Head of caudate nucleus (tissue), 42 donors: ENCODE results near the gene SHLD1.
"Not testable (repeated sequence)": the region's sequence is repeated elsewhere in the genome, so short reads cannot be mapped to it uniquely, and the experiment has no call there.

ENCODE experiments used
- DNase-seq, 42 donors: peaks; one replicate each; pipeline versions ENCODE4 v3.0.0 to v3.0.0-alpha.2; 2020 to 2021; ENCODE audit warnings: mixed read lengths in 7 of 42
- intact Hi-C: fragments of 100-400 bp; cut with DNase I; formaldehyde crosslinking; loops from one replicate; pipeline ENCODE4 v1.15.0; 2022

The SHLD1 gene

GRCh38 chr20:5731753-5732366 is 18.3 kb upstream of the SHLD1 start:
- intact Hi-C loops, result no loop called here
- peak in 24 of 42 donors; percentile 2 to 71 (median 28) for DNase-seq

- no peak for DNase-seq
- intact Hi-C loops, result no loop called here
Observed at GRCh38 chr20:5734602-5735001, 15.6 kb upstream of the SHLD1 start.

- intact Hi-C loops, result no loop called here
- DNase-seq, result peak in 1 of 42 donors; percentile 11
Observed at GRCh38 chr20:5735845-5736510, 14.2 kb upstream of the SHLD1 start.

GRCh38 chr20:5737619-5737953 is 12.6 kb upstream of the SHLD1 start:
- intact Hi-C loops, result no loop called here
- DNase-seq, result no peak

GRCh38 chr20:5737966-5738365 is 12.2 kb upstream of the SHLD1 start:
- DNase-seq, result no peak
- intact Hi-C loops, result no loop called here

GRCh38 chr20:5740643-5741042 is 9.6 kb upstream of the SHLD1 start:
- intact Hi-C loops, DNase-seq: not testable (repeated sequence)

- intact Hi-C loops, result no loop called here
- no peak for DNase-seq
Observed at GRCh38 chr20:5741089-5741488, 9.1 kb upstream of the SHLD1 start.

GRCh38 chr20:5742041-5742440 is 8.2 kb upstream of the SHLD1 start:
- intact Hi-C loops, result no loop called here
- DNase-seq, result no peak

GRCh38 chr20:5745416-5746030 is 4.7 kb upstream of the SHLD1 start:
- intact Hi-C loops, result no loop called here
- no peak for DNase-seq

GRCh38 chr20:5746064-5746463 is 4.1 kb upstream of the SHLD1 start:
- no peak for DNase-seq
- intact Hi-C loops, result no loop called here

- intact Hi-C loops, result no loop called here
- no peak for DNase-seq
Observed at GRCh38 chr20:5748246-5748645, 2.0 kb upstream of the SHLD1 start.

- intact Hi-C loops, DNase-seq: not testable (repeated sequence)
Observed at GRCh38 chr20:5749512-5749951, 669 bp upstream of the SHLD1 start.

GRCh38 chr20:5751856-5752255 is 1.7 kb downstream of the SHLD1 start:
- DNase-seq, result no peak
- intact Hi-C loops, result no loop called here

GRCh38 chr20:5753814-5754213 is 3.6 kb downstream of the SHLD1 start:
- DNase-seq, result no peak
- intact Hi-C loops, result no loop called here

GRCh38 chr20:5757949-5758348 is 7.7 kb downstream of the SHLD1 start:
- DNase-seq, result no peak
- intact Hi-C loops, result no loop called here

- intact Hi-C loops, result no loop called here
- DNase-seq, result peak in 29 of 42 donors; percentile 6 to 72 (median 40)
Observed at GRCh38 chr20:5766085-5766764, 16.0 kb downstream of the SHLD1 start.

GRCh38 chr20:5767493-5768098 is 17.4 kb downstream of the SHLD1 start:
- intact Hi-C loops, result no loop called here
- no peak for DNase-seq

- no peak for DNase-seq
- intact Hi-C loops, result no loop called here
Observed at GRCh38 chr20:5770231-5770986, 20.2 kb downstream of the SHLD1 start.

- DNase-seq, result no peak
Observed at GRCh38 chr20:5770987-5771318, 20.8 kb downstream of the SHLD1 start.

More at GRCh38 chr20:5770987-5771318, 20.8 kb downstream of the SHLD1 start:
- intact Hi-C loops, result no loop called here
